Activated naive CD4-positive, alpha-beta T cell treated with anti-CD3 and anti-CD28 coated beads, Interleukin-2, amount 10 ng/mL, durations not matched to agents 7 days and 5 days (primary cell): Measurements from ENCODE around the gene C12orf43.

ENCODE experiments used
- CTCF ChIA-PET: fragments of 350-600 bp; sonication (Branson Sonifier 250); formaldehyde crosslinking; loops from one replicate; lab custom pipeline; 2021; ENCODE audit warnings: antibody characterized with exemption; lab: Charles Lee
- DNase-seq: peaks from one replicate; pipeline ENCODE4 v3.0.0-alpha.2; 2020
- H3K27ac Mint-ChIP-seq: one replicate; pipeline ENCODE4 v1.8.0; 2021; ENCODE audit warnings: mild to moderate bottlenecking, moderate library complexity, mixed read lengths
- H3K27me3 Mint-ChIP-seq: one replicate; pipeline ENCODE4 v1.8.0; 2021; ENCODE audit warnings: mild to moderate bottlenecking, mixed read lengths
- H3K36me3 Mint-ChIP-seq: one replicate; pipeline ENCODE4 v1.8.0; 2021; ENCODE audit warnings: mixed read lengths
- H3K4me1 Mint-ChIP-seq: one replicate; pipeline ENCODE4 v1.8.0; 2021; ENCODE audit warnings: mixed read lengths
- H3K4me3 Mint-ChIP-seq: one replicate; pipeline ENCODE4 v1.8.0; 2021; ENCODE audit warnings: mild to moderate bottlenecking, moderate library complexity, mixed read lengths
- H3K9me3 Mint-ChIP-seq: one replicate; pipeline ENCODE4 v1.8.0; 2021; ENCODE audit warnings: mixed read lengths

The C12orf43 gene

DNA sequence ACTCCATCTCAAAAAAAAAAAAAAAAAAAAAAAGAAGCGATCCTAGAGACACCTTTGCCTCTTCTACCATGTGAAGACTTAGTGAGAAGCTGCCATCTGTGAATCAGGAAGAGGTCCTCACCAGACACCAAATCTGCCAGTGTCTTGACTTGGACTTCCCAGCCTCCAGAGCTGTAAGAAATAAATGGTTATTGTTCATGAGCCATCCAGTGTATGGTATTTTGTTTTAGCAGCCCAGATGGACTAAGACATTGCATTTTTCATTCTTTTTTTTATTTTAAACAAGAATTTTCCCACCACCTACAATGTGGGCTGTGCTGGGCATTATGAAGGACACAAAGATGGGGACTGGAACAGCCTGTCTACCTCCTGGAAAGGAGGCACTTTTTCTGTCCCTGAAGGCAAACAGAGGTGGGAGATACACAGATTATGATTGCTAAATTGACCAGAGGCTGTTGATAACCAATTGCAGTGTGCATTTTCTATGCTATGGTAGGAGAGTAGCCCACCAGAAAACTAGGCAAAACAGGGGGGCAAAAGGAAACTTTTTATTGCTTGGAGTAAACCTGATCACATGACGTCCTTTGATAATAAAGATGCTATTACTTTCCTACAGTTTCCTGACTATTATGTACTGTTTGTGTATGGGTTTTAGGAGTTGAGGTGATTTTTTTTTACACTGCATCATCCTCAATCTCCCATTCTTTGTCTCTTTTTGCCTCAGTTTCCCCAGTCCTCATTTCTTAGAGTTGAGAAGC is 2.8 kb upstream of the C12orf43 start:
- CTCF ChIA-PET: interaction anchor here (1.6 kb wide), 1 partner anchor 41 kb away, joined by 4 read pairs; no protein-coding TSS in a partner anchor
- H3K4me1 Mint-ChIP-seq: peaks cover 18% of the 10 kb centered on the region
- DNase-seq: no peak
- H3K9me3 Mint-ChIP-seq: no peaks in the 10 kb centered on the region
- H3K4me3 Mint-ChIP-seq: no peak overlapping the region
- H3K27ac Mint-ChIP-seq: no peak overlapping the region
- no peaks in the 10 kb centered on the region for H3K27me3 Mint-ChIP-seq
- H3K36me3 Mint-ChIP-seq: peaks cover 13% of the 10 kb centered on the region

DNA sequence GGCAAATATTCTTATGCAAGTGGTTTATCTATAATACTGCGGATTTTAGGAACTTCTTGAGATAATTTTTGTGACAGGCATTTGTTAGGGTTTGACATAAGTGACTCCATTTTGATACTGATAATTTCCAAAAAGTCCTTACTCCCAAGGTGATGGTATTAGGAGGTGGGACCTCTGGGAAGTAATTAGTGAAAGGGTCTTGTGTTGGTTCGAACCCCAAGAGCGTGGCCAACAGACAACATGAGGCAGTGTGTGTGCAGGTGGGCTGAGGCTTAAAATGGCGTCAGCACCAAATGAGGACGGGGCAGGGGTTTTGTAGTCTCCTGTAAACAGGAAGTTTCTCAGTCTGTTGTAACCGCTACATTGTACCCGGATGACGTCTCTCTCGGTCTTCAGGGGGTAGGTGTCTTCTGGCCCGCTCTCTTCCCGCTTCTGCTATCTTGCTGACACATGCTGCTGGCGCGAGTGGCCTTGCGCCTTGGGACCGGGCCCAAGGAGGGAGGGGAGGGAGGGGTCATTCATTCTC is 1.7 kb upstream of the C12orf43 start:
- Mint-ChIP-seq H3K36me3 (peaks cover 8% of the 10 kb centered on the region), H3K4me3 (no peak overlapping the region), H3K9me3 (no peaks in the 10 kb centered on the region), H3K27me3 (no peaks in the 10 kb centered on the region), H3K4me1 (peaks cover 22% of the 10 kb centered on the region), H3K27ac (no peak overlapping the region)
- no peak for DNase-seq
- CTCF ChIA-PET: interaction anchor here (0.6 kb wide), 1 partner anchor 49 kb away, joined by 3 read pairs; no protein-coding TSS in a partner anchor

DNA sequence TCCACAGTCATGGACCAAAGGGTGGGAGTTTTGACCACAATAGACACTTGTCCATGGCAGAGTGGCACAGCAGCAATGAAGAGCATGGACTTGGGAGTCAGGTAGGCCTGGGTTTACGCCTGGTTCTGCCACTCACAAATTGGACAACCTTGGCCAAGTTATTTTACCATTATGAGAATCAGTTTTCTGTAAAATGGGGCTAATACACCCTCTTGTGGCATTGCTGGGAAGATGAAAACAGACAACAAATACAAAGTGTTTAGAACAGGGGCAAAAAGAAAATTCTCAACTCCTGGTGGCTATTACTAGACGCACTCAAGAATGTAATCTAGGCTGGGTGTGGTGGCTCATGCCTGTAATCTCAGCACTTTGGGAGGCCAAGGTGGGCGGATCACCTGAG is 2.6 kb downstream of the C12orf43 start:
- H3K4me3 Mint-ChIP-seq: peak overlapping the region; percentile 24
- CTCF ChIA-PET: interaction anchor here (1.0 to 1.2 kb wide), 3 partner anchors 10 to 365 kb away, joined by 3 to 4 read pairs (median 3); no protein-coding TSS in a partner anchor

DNA sequence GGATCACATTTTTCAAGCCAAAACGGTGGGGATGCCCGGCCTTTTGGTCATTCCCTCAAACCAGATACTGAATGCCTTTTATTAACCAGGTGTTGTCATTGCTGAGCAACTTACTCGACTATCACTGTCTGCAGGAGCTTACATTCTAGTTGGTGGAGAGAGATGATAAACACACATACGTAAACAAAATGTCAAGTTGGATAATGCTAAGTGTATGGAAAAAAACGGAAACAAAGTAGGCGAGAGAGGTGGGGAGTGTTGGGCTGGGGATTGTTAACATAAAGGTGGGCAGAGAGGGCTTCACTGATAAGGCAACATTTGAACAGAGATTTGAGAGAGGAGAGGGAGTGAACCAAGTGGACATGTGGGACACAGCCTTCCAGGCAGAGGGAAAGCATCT is 4.5 kb downstream of the C12orf43 start:
- CTCF ChIA-PET: no interaction called here
- Mint-ChIP-seq H3K4me1 (peaks cover 25% of the 10 kb centered on the region), H3K9me3 (no peaks in the 10 kb centered on the region), H3K4me3 (no peak overlapping the region), H3K27me3 (no peaks in the 10 kb centered on the region), H3K27ac (no peak overlapping the region), H3K36me3 (peaks cover 16% of the 10 kb centered on the region)
- no peak for DNase-seq

More for the DNA sequence above, 2.6 kb downstream of the C12orf43 start:
- H3K4me1 Mint-ChIP-seq: peaks cover 25% of the 10 kb centered on the region
- no peak for DNase-seq
- H3K27me3 Mint-ChIP-seq: no peaks in the 10 kb centered on the region
- no peaks in the 10 kb centered on the region for H3K9me3 Mint-ChIP-seq
- H3K36me3 Mint-ChIP-seq: peaks cover 16% of the 10 kb centered on the region
- no peak overlapping the region for H3K27ac Mint-ChIP-seq

DNA sequence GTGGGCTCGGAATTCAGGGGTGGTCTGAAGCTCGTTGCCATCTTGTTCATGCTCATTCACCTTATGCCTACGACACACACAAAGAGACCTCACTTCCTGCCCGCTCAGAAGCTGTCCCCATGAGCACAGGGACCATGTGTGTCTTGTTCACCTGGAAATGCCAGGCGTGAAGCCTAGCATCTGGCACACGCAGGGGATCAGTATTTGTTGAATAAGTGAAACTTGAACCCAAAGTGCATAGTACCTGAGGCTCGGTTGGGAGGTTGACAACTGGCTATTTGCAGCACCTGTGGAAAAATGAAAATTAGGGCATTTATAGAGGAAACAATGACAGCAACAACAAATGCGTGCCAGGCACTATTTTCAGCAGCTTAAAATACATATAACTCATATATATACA is 5.4 kb downstream of the C12orf43 start:
- Mint-ChIP-seq H3K27ac (no peak overlapping the region), H3K9me3 (no peaks in the 10 kb centered on the region), H3K4me3 (no peak overlapping the region), H3K36me3 (peaks cover 12% of the 10 kb centered on the region), H3K4me1 (peaks cover 20% of the 10 kb centered on the region), H3K27me3 (no peaks in the 10 kb centered on the region)
- CTCF ChIA-PET: no interaction called here
- DNase-seq: no peak

DNA sequence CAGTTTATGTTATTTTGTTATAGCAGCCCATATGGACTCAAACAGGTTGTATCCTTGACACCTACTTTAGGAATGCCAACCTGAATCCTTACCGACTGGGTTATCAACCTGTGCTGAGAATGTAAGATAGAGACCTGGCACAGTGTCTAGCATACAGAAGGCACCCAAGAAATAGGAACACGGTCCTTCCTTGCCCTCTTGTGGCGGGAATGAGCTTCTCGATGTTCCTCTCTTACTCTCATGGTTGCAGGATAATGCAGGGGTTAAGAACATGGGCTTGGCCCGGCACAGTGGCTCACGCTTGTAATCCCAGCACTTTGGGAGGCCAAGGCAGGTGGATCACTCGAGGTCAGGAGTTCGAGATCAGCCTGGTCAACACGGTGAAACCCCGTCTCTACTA is 6.5 kb downstream of the C12orf43 start:
- Mint-ChIP-seq H3K4me1 (peaks cover 8% of the 10 kb centered on the region), H3K36me3 (peaks cover 19% of the 10 kb centered on the region), H3K27ac (no peak overlapping the region), H3K27me3 (no peaks in the 10 kb centered on the region), H3K9me3 (no peaks in the 10 kb centered on the region), H3K4me3 (no peak overlapping the region)
- CTCF ChIA-PET: interaction anchor here (0.9 kb wide), 1 partner anchor 70 kb away, joined by 3 read pairs; no protein-coding TSS in a partner anchor
- no peak for DNase-seq

DNA sequence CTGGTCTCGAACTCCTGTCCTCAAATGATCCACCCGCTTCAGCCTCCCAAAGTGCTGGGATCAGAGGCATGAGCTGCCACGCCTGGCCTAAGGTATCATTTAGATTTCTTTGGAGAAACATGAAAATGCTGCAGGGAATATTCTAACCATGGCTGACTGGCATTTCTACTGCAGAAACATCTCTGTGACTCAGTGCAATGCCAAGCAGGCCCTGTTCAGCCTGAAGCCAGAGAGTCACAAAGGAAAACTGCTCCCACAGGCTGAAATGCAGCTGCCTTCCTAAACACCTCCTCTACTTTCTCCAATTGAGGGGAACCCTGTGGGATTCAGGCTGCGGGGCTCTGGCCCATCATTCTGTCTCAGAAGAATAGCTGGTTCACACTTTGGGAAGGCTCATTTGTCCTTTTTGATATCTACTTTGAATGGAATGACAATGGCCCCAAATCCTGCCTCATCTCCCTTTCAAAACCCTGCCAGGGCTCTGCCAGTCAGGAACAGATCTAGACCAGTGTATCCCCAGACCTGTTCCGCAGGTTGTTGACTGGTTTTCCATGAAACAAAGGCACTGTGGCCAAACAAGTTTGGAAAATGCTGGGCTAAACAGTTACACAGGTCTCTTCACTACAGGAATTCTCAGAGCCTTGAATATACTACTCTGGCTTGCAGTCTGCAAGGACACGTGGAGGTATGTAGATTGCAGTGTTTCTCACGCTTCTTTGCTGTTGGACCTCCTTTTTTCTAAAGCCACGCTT is 7.8 kb downstream of the C12orf43 start:
- CTCF ChIA-PET: interaction anchor here (5.1 kb wide), 1 partner anchor 51 kb away, joined by 59 read pairs; no protein-coding TSS in a partner anchor
- H3K4me1 Mint-ChIP-seq: peaks cover 4% of the 10 kb centered on the region
- DNase-seq: no peak
- no peaks in the 10 kb centered on the region for H3K27me3 Mint-ChIP-seq
- peaks cover 26% of the 10 kb centered on the region for H3K36me3 Mint-ChIP-seq
- no peaks in the 10 kb centered on the region for H3K9me3 Mint-ChIP-seq
- no peak overlapping the region for H3K27ac Mint-ChIP-seq
- H3K4me3 Mint-ChIP-seq: no peak overlapping the region

DNA sequence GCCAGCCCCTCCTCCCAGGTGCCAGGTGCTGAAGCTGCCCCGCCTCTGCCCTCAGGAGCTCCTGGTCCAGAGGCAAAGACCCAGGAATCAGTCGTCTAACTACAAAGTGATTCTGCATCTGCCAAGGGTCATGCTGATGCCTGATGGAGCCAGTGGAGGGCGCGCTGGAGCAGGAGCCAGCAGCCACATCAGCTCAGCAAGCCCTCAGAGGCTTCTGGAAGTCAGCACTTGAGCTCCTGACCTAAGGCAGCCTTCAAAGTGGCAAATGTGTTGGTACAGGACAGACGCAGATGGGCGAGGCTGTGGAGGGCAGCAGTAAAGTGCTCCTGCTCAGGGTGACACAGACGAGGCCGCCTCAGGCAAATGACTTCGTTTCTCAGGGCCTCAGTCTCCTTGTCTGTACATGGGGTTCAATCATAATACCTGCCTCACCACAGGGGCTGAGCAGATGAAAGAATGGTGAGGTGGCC is 10.9 kb downstream of the C12orf43 start:
- H3K4me3 Mint-ChIP-seq: no peak overlapping the region
- H3K9me3 Mint-ChIP-seq: no peaks in the 10 kb centered on the region
- no peaks in the 10 kb centered on the region for H3K27me3 Mint-ChIP-seq
- no peak overlapping the region for H3K27ac Mint-ChIP-seq
- peak; percentile 72 for DNase-seq
- CTCF ChIA-PET: interaction anchor here (0.6 to 5.1 kb wide), 15 partner anchors 11 to 359 kb away, joined by 3 to 59 read pairs (median 4); partner anchors contain the start of gene C12orf43
- H3K36me3 Mint-ChIP-seq: peaks cover 17% of the 10 kb centered on the region
- peaks cover 3% of the 10 kb centered on the region for H3K4me1 Mint-ChIP-seq

DNA sequence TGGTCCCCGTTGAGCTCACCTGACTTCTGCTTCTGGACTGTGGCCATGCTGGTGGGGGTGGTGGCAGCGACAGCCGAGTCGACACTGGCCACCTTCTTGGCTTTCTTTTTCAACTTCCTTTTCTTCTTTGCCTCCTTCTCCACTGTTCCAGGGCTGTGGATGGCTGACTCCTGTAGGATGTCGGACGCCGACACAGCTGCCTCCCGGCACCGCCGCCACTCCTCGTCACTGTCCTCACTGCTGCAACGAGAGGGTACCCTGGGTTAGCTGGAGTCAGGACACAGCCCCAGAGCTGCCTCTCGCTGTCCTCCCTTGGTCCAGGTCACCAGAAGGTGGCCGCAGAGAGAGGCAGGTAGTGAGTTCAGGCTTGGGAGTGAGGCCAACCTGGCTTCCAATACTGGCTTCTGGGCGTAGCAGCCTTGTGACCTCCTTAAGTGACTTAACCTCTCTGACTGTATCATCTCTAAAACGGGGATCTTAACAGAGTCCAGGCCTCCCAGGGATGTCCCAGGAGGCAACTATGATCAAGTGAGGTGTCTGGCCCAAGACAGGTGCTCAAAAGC is 12.0 kb downstream of the C12orf43 start:
- Mint-ChIP-seq H3K9me3 (no peaks in the 10 kb centered on the region), H3K36me3 (peaks cover 17% of the 10 kb centered on the region), H3K4me3 (no peak overlapping the region), H3K27me3 (no peaks in the 10 kb centered on the region), H3K27ac (peak overlapping the region; percentile 52), H3K4me1 (peaks cover 3% of the 10 kb centered on the region)
- CTCF ChIA-PET: interaction anchor here (1.1 to 5.1 kb wide), 6 partner anchors 10 to 105 kb away, joined by 3 to 59 read pairs (median 6); no protein-coding TSS in a partner anchor
- no peak for DNase-seq

DNA sequence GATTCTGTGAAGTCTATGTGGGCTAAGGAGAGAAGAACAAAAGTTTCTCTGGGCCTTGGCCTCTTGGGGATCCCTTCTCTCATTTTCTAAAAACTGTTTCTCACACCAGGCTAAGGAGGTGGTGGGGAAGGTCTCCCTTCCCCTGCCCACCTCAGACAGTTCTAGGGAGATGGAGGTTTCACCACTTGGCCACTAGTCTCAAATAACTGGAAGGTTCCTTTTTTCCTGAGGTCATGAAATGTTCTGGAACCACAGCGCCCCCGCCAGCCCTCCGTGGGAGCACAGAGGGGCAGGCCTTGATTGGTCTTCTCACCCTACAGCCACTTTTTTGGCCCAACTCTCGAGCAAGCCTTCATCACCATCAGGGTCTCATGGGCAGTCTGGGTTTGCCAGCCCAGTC is 12.6 kb downstream of the C12orf43 start:
- H3K9me3 Mint-ChIP-seq: no peaks in the 10 kb centered on the region
- H3K27ac Mint-ChIP-seq: no peak overlapping the region
- CTCF ChIA-PET: interaction anchor here (1.1 to 5.1 kb wide), 4 partner anchors 10 to 106 kb away, joined by 3 to 59 read pairs (median 4); no protein-coding TSS in a partner anchor
- H3K27me3 Mint-ChIP-seq: no peaks in the 10 kb centered on the region
- DNase-seq: no peak
- peaks cover 17% of the 10 kb centered on the region for H3K36me3 Mint-ChIP-seq
- H3K4me3 Mint-ChIP-seq: no peak overlapping the region
- peaks cover 3% of the 10 kb centered on the region for H3K4me1 Mint-ChIP-seq

DNA sequence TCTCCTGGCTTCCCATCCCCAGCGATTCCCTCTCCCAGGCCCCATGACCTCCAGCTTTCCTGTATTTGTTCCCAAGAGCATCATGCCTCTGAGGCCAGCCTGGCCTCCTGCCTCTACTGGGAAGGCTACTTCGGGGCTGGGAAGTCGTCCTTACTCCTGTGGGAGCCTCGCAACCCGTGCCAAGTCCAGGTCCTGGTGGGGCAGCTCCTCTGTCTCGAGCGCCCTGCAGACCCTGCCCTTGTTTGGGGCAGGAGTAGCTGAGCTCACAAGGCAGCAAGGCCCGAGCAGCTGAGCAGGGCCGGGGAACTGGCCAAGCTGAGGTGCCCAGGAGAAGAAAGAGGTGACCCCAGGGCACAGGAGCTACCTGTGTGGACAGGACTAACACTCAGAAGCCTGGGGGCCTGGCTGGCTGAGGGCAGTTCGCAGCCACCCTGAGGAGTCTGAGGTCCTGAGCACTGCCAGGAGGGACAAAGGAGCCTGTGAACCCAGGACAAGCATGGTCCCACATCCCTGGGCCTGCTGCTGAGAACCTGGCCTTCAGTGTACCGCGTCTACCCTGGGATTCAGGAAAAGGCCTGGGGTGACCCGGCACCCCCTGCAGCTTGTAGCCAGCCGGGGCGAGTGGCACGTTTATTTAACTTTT is 14.3 kb downstream of the C12orf43 start:
- CTCF ChIA-PET: interaction anchor here (1.2 to 1.7 kb wide), 2 partner anchors 58 to 108 kb away, joined by 5 to 6 read pairs; no protein-coding TSS in a partner anchor
- Mint-ChIP-seq H3K27me3 (peaks cover 4% of the 10 kb centered on the region), H3K9me3 (no peaks in the 10 kb centered on the region), H3K4me3 (no peak overlapping the region), H3K36me3 (peaks cover 17% of the 10 kb centered on the region), H3K4me1 (peaks cover 3% of the 10 kb centered on the region), H3K27ac (peak overlapping the region; percentile 11)
- DNase-seq: no peak

DNA sequence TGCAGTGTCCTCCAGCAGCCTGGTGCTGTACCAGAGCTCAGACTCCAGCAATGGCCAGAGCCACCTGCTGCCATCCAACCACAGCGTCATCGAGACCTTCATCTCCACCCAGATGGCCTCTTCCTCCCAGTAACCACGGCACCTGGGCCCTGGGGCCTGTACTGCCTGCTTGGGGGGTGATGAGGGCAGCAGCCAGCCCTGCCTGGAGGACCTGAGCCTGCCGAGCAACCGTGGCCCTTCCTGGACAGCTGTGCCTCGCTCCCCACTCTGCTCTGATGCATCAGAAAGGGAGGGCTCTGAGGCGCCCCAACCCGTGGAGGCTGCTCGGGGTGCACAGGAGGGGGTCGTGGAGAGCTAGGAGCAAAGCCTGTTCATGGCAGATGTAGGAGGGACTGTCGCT is 15.2 kb downstream of the C12orf43 start:
- Mint-ChIP-seq H3K27ac (no peak overlapping the region), H3K27me3 (peaks cover 4% of the 10 kb centered on the region), H3K4me1 (peaks cover 3% of the 10 kb centered on the region), H3K4me3 (no peak overlapping the region), H3K36me3 (peaks cover 17% of the 10 kb centered on the region), H3K9me3 (no peaks in the 10 kb centered on the region)
- DNase-seq: no peak
- CTCF ChIA-PET: interaction anchor here (0.6 kb wide), 2 partner anchors 59 to 97 kb away, joined by 3 read pairs; no protein-coding TSS in a partner anchor

DNA sequence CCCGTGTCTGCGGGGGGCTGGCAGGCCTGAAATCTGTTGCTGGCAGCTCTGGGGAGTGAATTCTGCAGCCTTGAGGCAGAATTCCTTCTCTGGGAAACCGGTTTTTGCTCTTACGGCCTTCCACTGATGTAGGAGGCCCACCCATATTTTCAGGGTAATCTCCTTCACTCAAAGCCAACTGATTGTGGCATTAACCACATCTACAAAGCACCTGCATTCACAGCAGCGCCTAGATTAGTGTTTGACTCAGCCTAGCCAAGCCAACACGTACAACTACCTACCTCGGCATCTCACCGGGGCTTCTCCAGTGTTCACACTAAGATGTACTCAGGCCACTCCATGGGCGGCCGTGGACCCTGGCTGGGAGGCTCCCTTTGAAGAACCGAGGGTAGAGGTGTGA is 15.8 kb downstream of the C12orf43 start:
- H3K27ac Mint-ChIP-seq: no peak overlapping the region
- no peak for DNase-seq
- no peak overlapping the region for H3K4me3 Mint-ChIP-seq
- H3K36me3 Mint-ChIP-seq: peaks cover 16% of the 10 kb centered on the region
- H3K9me3 Mint-ChIP-seq: no peaks in the 10 kb centered on the region
- peaks cover 3% of the 10 kb centered on the region for H3K4me1 Mint-ChIP-seq
- H3K27me3 Mint-ChIP-seq: peaks cover 7% of the 10 kb centered on the region
- CTCF ChIA-PET: interaction anchor here (0.6 kb wide), 2 partner anchors 59 to 98 kb away, joined by 3 read pairs; no protein-coding TSS in a partner anchor
